ENCODE results near the gene TANC1.
A peak's percentile ranks its signal among the peaks of the same experiment; 100 is the strongest.

TANC1 gene

GRCh38 chr2:158968396-158969161 lies at the start of gene TANC1:
TANC1 (plus strand) TSS chr2:158968640; CDS start chr2:159065911, 97,271 bp downstream.
- DNase-seq (ENCODE audit: low read depth), result peak; percentile 39

- DNase-seq (ENCODE audit: low read depth), result no peak
These were observed 46.6 kb upstream of the TANC1 start for GRCh38 chr2:158921599-158922408.

- no peak for DNase-seq (ENCODE audit: low read depth)
These were observed 45.8 kb upstream of the TANC1 start for GRCh38 chr2:158922601-158923000.

GRCh38 chr2:158923180-158923594 lies 45.3 kb upstream of the TANC1 start:
- DNase-seq (ENCODE audit: low read depth), result no peak

GRCh38 chr2:158923641-158924040 lies 44.8 kb upstream of the TANC1 start:
- DNase-seq (ENCODE audit: low read depth), result no peak

- DNase-seq (ENCODE audit: low read depth), result no peak
These were observed 41.9 kb upstream of the TANC1 start for GRCh38 chr2:158926478-158926948.

- no peak for DNase-seq (ENCODE audit: low read depth)
These were observed 39.9 kb upstream of the TANC1 start for GRCh38 chr2:158928515-158928914.

- DNase-seq (ENCODE audit: low read depth), result no peak
These were observed 39.5 kb upstream of the TANC1 start for GRCh38 chr2:158928965-158929364.

- no peak for DNase-seq (ENCODE audit: low read depth)
These were observed 36.9 kb upstream of the TANC1 start for GRCh38 chr2:158931572-158931971.

- no peak for DNase-seq (ENCODE audit: low read depth)
These were observed 36.3 kb upstream of the TANC1 start for GRCh38 chr2:158932131-158932645.

GRCh38 chr2:158934170-158934569 lies 34.3 kb upstream of the TANC1 start:
- no peak for DNase-seq (ENCODE audit: low read depth)

GRCh38 chr2:158935617-158936016 lies 32.8 kb upstream of the TANC1 start:
- no peak for DNase-seq (ENCODE audit: low read depth)

GRCh38 chr2:158936978-158937377 lies 31.5 kb upstream of the TANC1 start:
- DNase-seq (ENCODE audit: low read depth), result no peak

GRCh38 chr2:158940356-158940755 lies 28.1 kb upstream of the TANC1 start:
- DNase-seq (ENCODE audit: low read depth), result no peak

- no peak for DNase-seq (ENCODE audit: low read depth)
These were observed 24.5 kb upstream of the TANC1 start for GRCh38 chr2:158943973-158944372.

GRCh38 chr2:158948964-158949699 lies 19.3 kb upstream of the TANC1 start:
- DNase-seq (ENCODE audit: low read depth), result no peak

GRCh38 chr2:158953454-158953853 lies 15.0 kb upstream of the TANC1 start:
- DNase-seq (ENCODE audit: low read depth), result no peak

GRCh38 chr2:158953926-158954763 lies 14.3 kb upstream of the TANC1 start:
- peak; percentile 18 for DNase-seq (ENCODE audit: low read depth)

- no peak for DNase-seq (ENCODE audit: low read depth)
These were observed 12.5 kb upstream of the TANC1 start for GRCh38 chr2:158955842-158956365.

GRCh38 chr2:158958365-158958764 lies 10.1 kb upstream of the TANC1 start:
- no peak for DNase-seq (ENCODE audit: low read depth)

- no peak for DNase-seq (ENCODE audit: low read depth)
These were observed 8.2 kb upstream of the TANC1 start for GRCh38 chr2:158960193-158960592.

Measured in activated T-cell treated with anti-CD3 and anti-CD28 coated beads for 24 hours (primary cell).